ENCODE measurements around the gene DSC2.

GRCh38 chr18:31079973-31080372, 22.2 kb downstream of the DSC2 start:
- TF ChIP-seq CTCF (IDR thresholded peaks at IDR 0.05) = no peak
- no peak for TF ChIP-seq POLR2A (IDR thresholded peaks at IDR 0.05)

All from heart left ventricle (tissue), 13 donors.